ENCODE data around the gene NR3C2.

DNA sequence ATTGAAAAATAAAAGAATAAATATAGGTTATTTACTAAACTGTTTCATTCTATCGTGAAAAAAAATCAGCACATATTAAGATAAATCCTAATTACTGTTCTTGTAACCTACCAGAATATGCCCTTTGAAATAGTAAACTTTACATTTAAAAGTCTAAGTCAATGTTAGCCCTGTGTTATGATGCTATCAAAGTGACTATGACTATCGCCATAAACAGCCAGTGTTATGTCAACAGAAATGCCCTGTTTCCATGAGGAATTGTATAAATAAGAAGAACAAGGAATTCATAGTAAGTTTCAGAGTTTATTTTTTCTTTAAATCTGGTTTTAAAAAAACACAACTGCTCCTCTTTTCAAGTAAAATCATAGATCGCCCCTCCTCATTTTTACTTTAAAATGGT is 11.4 kb downstream of the NR3C2 start:
- TF ChIP-seq, protein P1, sequence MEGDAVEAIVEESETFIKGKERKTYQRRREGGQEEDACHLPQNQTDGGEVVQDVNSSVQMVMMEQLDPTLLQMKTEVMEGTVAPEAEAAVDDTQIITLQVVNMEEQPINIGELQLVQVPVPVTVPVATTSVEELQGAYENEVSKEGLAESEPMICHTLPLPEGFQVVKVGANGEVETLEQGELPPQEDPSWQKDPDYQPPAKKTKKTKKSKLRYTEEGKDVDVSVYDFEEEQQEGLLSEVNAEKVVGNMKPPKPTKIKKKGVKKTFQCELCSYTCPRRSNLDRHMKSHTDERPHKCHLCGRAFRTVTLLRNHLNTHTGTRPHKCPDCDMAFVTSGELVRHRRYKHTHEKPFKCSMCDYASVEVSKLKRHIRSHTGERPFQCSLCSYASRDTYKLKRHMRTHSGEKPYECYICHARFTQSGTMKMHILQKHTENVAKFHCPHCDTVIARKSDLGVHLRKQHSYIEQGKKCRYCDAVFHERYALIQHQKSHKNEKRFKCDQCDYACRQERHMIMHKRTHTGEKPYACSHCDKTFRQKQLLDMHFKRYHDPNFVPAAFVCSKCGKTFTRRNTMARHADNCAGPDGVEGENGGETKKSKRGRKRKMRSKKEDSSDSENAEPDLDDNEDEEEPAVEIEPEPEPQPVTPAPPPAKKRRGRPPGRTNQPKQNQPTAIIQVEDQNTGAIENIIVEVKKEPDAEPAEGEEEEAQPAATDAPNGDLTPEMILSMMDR (conservative IDR thresholded peaks at IDR 0.05; ENCODE audit: low read depth, low read length): no peak
- TF ChIP-seq EZH2 (IDR thresholded peaks at IDR 0.05; ENCODE audit: borderline replicate concordance, low read depth, low read length, poor library complexity, severe bottlenecking): no peak

Measured in A673 (cell line).